ENCODE results near the gene TRIM65. TPM values are rescaled to one million over a fixed set of nuclear protein-coding genes. Genes with fewer than 3 reads are reported as not detected.

TRIM65 gene
- total and polyA plus RNA-seq, 10 of the 15 experiments (the other 5 are each of a cell fraction or from before 2014, with no cell fraction given): 1.4 to 26.0 (median 10.8) TPM

GRCh38 chr17:75906143-75906884, 9.6 kb upstream of the TRIM65 start:
- Histone ChIP-seq H2AFZ (ENCODE audit: control insufficient read depth, low read depth, low read length) (no peak overlapping the region), H3K36me3 (ENCODE audit: control insufficient read depth in 2 of 2, insufficient read depth in 2 of 2, low read length in 1 of 2) (peaks cover 2 to 4% of the 10 kb centered on the region in 2 experiments; a peak in 3 of 4 replicates), H3K27ac (ENCODE audit: control insufficient read depth, insufficient read depth) (no peak overlapping the region), H3K27me3 (replicated peaks in 1 of 2; ENCODE audit: control insufficient read depth in 2 of 2, insufficient read depth in 2 of 2, low read length in 1 of 2) (no peaks in the 10 kb centered on the region), H4K20me1 (ENCODE audit: control insufficient read depth, insufficient read depth) (no peaks in the 10 kb centered on the region), H3K4me3 (no peak overlapping the region), H3K79me2 (ENCODE audit: control insufficient read depth, insufficient read depth, low read length) (peaks cover 11% of the 10 kb centered on the region), H3K9ac (ENCODE audit: control insufficient read depth, insufficient read depth, low read length) (no peak overlapping the region), H3K4me2 (ENCODE audit: control insufficient read depth, insufficient read depth) (no peak overlapping the region), H3K9me3 (replicated peaks; ENCODE audit: control insufficient read depth, insufficient read depth, low read length) (no peaks in the 10 kb centered on the region), H3K4me1 (ENCODE audit: control insufficient read depth, insufficient read depth, low read length) (no peaks in the 10 kb centered on the region; the same call in 1 of the 2 replicates)
- TF ChIP-seq LARP7 (IDR thresholded peaks at IDR 0.05): no peak
- TF ChIP-seq E2F8 (IDR thresholded peaks at IDR 0.05; ENCODE audit: low read depth, partially characterized antibody): no peak
- TF ChIP-seq POLR2AphosphoS2 (IDR thresholded peaks at IDR 0.05; ENCODE audit: low read depth, low read length): no peak
- TF ChIP-seq JUNB (IDR thresholded peaks at IDR 0.05): no peak
- no peak for TF ChIP-seq NFYB (IDR thresholded peaks at IDR 0.05; ENCODE audit: insufficient read depth, low read depth, low read length)
- TF ChIP-seq KAT2A (conservative IDR thresholded peaks at IDR 0.05; ENCODE audit: control insufficient read depth, low read depth, low read length): no peak
- no peak for TF ChIP-seq CHD2 (IDR thresholded peaks at IDR 0.05; ENCODE audit: borderline replicate concordance, low read depth, low read length)
- TF ChIP-seq EED (IDR thresholded peaks at IDR 0.05; ENCODE audit: low read depth): no peak
- TF ChIP-seq CEBPB (IDR thresholded peaks at IDR 0.05; ENCODE audit: borderline replicate concordance in 1 of 2, low read depth in 2 of 2, low read length in 2 of 2): no peak
- TF ChIP-seq MAX (IDR thresholded peaks at IDR 0.05; ENCODE audit: low read depth, low read length): no peak
- no peak for TF ChIP-seq IRF5 (IDR thresholded peaks at IDR 0.05; ENCODE audit: borderline replicate concordance)
- no peak for TF ChIP-seq ZNF217 (IDR thresholded peaks at IDR 0.05)
- no peak for TF ChIP-seq RUNX3 (IDR thresholded peaks at IDR 0.05; ENCODE audit: low read length)
- no peak for TF ChIP-seq FOS (IDR thresholded peaks at IDR 0.05; ENCODE audit: borderline replicate concordance, extremely low read depth, insufficient read length)
- no peak for TF ChIP-seq ASH2L (IDR thresholded peaks at IDR 0.05; ENCODE audit: borderline replicate concordance, low read depth)
- no peak for TF ChIP-seq RB1 (IDR thresholded peaks at IDR 0.05; ENCODE audit: borderline replicate concordance)
- SMC1A ChIA-PET (ENCODE audit: uncharacterized antibody, unreplicated experiment): interaction anchor here (0.8 to 3.8 kb wide), 5 partner anchors 74 to 198 kb away, joined by 3 to 61 read pairs (median 4); partner anchors contain the start of gene CDK3
- no peak for DNase-seq (ENCODE audit: low read depth, low spot score)
- POLR2A ChIA-PET: interaction anchor here (1.5 to 1.6 kb wide), 3 partner anchors 10 to 97 kb away, joined by 4 to 8 read pairs (median 7); partner anchors contain the start of gene TRIM65
- BruUV-seq (replicated peaks): no TSS peak
- 85% methylated on average over 9 of the region's 10 CpGs for WGBS (ENCODE audit: insufficient coverage, insufficient replicate concordance, low lambda C conversion rate, missing lambda C conversion rate)
- intact Hi-C loops (cut with micrococcal nuclease; ENCODE audit: unreplicated experiment) (no loop called here), in situ Hi-C loops (cut with MboI) (loop anchor here (5.0 kb wide), 1 partner anchor 101 kb away; no protein-coding TSS in a partner anchor)
- CTCF ChIA-PET: interaction anchor here (0.6 to 4.8 kb wide), 21 partner anchors 9 to 1456 kb away, joined by 3 to 128 read pairs (median 5); partner anchors contain the start of genes ACOX1, CDK3, EXOC7 and FBF1
- no peak for ATAC-seq
- FAIRE-seq: no peak
- RAD21 ChIA-PET (ENCODE audit: unreplicated experiment): interaction anchor here (0.6 to 3.7 kb wide), 7 partner anchors 47 to 574 kb away, joined by 3 to 35 read pairs (median 4); no protein-coding TSS in a partner anchor

All from GM12878 (cell line).